CD4-positive, alpha-beta T cell treated with Interleukin-12 subunit alpha and Interleukin-12 subunit beta, for 1 hour (primary cell): ENCODE data around the gene TTC17.

Experiments
- DNase-seq: peaks from one replicate; pipeline ENCODE4 v3.0.0-alpha.2; 2020

TTC17 gene

GRCh38 chr11:43541993-43542392 lies 183.3 kb downstream of the TTC17 start:
- DNase-seq, result no peak

- no peak for DNase-seq
Measured at GRCh38 chr11:43542750-43543712, 184.3 kb downstream of the TTC17 start.
